SK-N-SH (cell line): ENCODE data around the gene PCK1. TPM values are rescaled to one million over a fixed set of nuclear protein-coding genes. Genes with fewer than 3 reads are reported as not detected.

Experiments
- CTCF ChIA-PET: fragments of 300-600, 350-600 bp; formaldehyde crosslinking; extraction: SDS; loops from one replicate; lab custom pipeline; 2021; lab: Yijun Ruan, JAX
- POLR2A ChIA-PET: fragments of 350-600 bp; sonication (Branson Sonifier 250); formaldehyde crosslinking; extraction: SDS; loops from one replicate; lab custom pipeline; 2020; ENCODE audit warnings: antibody characterized with exemption, inconsistent platforms; lab: Yijun Ruan, JAX
- DNase-seq: peaks from one replicate; pipeline ENCODE4 v3.0.0; 2012
- H2AFZ ChIP-seq: fragments of 200-600 bp; sonication (generic); 2 replicates; pipeline ENCODE4 v1.8.1; 2016; ENCODE audit warnings: antibody characterized with exemption, mild to moderate bottlenecking, low read depth
- H3F3A ChIP-seq: fragments of 200-600 bp; sonication (generic); replicated peaks from 2 replicates; pipeline ENCODE3; 2016; ENCODE audit warnings: antibody characterized with exemption, mild to moderate bottlenecking; ENCODE audit not compliant: insufficient read depth
- H3K27ac ChIP-seq, 2 experiments: fragments of 200-500 bp in 1 of 2; fragments of 200-600 bp in 1 of 2; sonication (Bioruptor generic) in 1 of 2; sonication (generic), shearing (Covaris generic) in 1 of 2; 2 replicates each; pipeline versions ENCODE4 v1.5.1 to v1.6.1; 2014 to 2016; ENCODE audit warnings: low read depth in 2 of 2, inconsistent platforms in 1 of 2, low read length in 1 of 2, mild to moderate bottlenecking in 1 of 2, mixed read lengths in 1 of 2
- H3K27me3 ChIP-seq: fragments of 200-600 bp; sonication (generic), shearing (Covaris generic); 2 replicates; pipeline ENCODE4 v1.6.1; 2016; ENCODE audit warnings: mixed run types; ENCODE audit not compliant: insufficient read depth
- H3K36me3 ChIP-seq, 2 experiments: fragments of 200-500 bp in 1 of 2; fragments of 200-600 bp in 1 of 2; sonication (Bioruptor generic) in 1 of 2; sonication (generic) in 1 of 2; replicated peaks in 1 of 2; 2 replicates each; pipeline versions ENCODE3 to v1.5.1; 2014 to 2016; ENCODE audit warnings: low read length in 1 of 2, mild to moderate bottlenecking in 1 of 2; ENCODE audit not compliant: insufficient read depth in 2 of 2, control insufficient read depth in 1 of 2
- H3K4me1 ChIP-seq, 2 experiments: fragments of 200-500 bp in 1 of 2; fragments of 200-600 bp in 1 of 2; sonication (Bioruptor generic) in 1 of 2; sonication (generic), shearing (Covaris generic) in 1 of 2; 2 replicates each; pipeline versions ENCODE4 v1.5.1 to v1.6.1; 2014 to 2016; ENCODE audit warnings: low read depth in 1 of 2, low read length in 1 of 2, mixed run types in 1 of 2; ENCODE audit not compliant: insufficient read depth in 2 of 2, control insufficient read depth in 1 of 2
- H3K4me2 ChIP-seq: fragments of 200-600 bp; sonication (generic), shearing (Covaris generic); 2 replicates; pipeline ENCODE4 v1.6.1; 2017; ENCODE audit warnings: mixed run types
- H3K4me3 ChIP-seq, 2 experiments: fragments of 200-500 bp in 1 of 2; fragments of 200-600 bp in 1 of 2; sonication (Bioruptor generic) in 1 of 2; sonication (generic), shearing (Covaris generic) in 1 of 2; 2 replicates each; pipeline versions ENCODE4 v1.5.1 to v1.8.1; 2014 to 2016; ENCODE audit warnings: low read depth in 2 of 2, inconsistent platforms in 1 of 2, low read length in 1 of 2, mild to moderate bottlenecking in 1 of 2, mixed read lengths in 1 of 2, moderate library complexity in 1 of 2
- H3K79me2 ChIP-seq: fragments of 200-600 bp; sonication (generic); 2 replicates; pipeline ENCODE4 v1.8.1; 2017; ENCODE audit warnings: mild to moderate bottlenecking; ENCODE audit not compliant: insufficient read depth
- H3K9ac ChIP-seq: fragments of 200-600 bp; sonication (generic); 2 replicates; pipeline ENCODE4 v1.6.1; 2017; ENCODE audit warnings: mixed run types
- H3K9me2 ChIP-seq: fragments of 200-600 bp; sonication (generic); 2 replicates; pipeline ENCODE4 v1.6.1; 2017; ENCODE audit warnings: mixed run types
- H3K9me3 ChIP-seq: fragments of 200-600 bp; sonication (generic); 2 replicates; pipeline ENCODE4 v1.6.1; 2017; ENCODE audit warnings: mixed run types, mild to moderate bottlenecking, moderate library complexity
- H4K20me1 ChIP-seq: fragments of 200-600 bp; sonication (generic); 2 replicates; pipeline ENCODE4 v1.6.1; 2017; ENCODE audit warnings: mild to moderate bottlenecking, mixed run types; ENCODE audit not compliant: insufficient read depth
- ELF1 ChIP-seq: IDR thresholded peaks from 2 replicates; pipeline ENCODE4 v1.4.0; 2012
- EP300 ChIP-seq, 2 experiments: IDR thresholded peaks; 2 replicates each; pipeline versions ENCODE4 v1.4.0 to v1.6.1; 2012; ENCODE audit warnings: borderline replicate concordance in 1 of 2, low read depth in 1 of 2, low read length in 1 of 2
- EZH2phosphoT487 ChIP-seq: fragments of 200-600 bp; sonication (generic); IDR thresholded peaks from 2 replicates; pipeline ENCODE4 v1.6.1; 2017; ENCODE audit warnings: low read depth, mixed run types, mild to moderate bottlenecking, antibody characterized with exemption, moderate library complexity, borderline replicate concordance
- FOSL2 ChIP-seq: IDR thresholded peaks from 2 replicates; pipeline ENCODE4 v1.4.0; 2012; ENCODE audit warnings: low read depth, mild to moderate bottlenecking, moderate library complexity, borderline replicate concordance
- FOXM1 ChIP-seq: IDR thresholded peaks from 2 replicates; pipeline ENCODE4 v1.4.0; 2012; ENCODE audit warnings: low read depth, mild to moderate bottlenecking
- JUND ChIP-seq: IDR thresholded peaks from 2 replicates; pipeline ENCODE4 v1.4.0; 2012
- MXI1 ChIP-seq: IDR thresholded peaks from 2 replicates; pipeline ENCODE4 v1.6.1; 2012; ENCODE audit warnings: mild to moderate bottlenecking, low read depth, low read length, improper control_type of control experiment
- NRF1 ChIP-seq: IDR thresholded peaks from 2 replicates; pipeline ENCODE4 v1.6.1; 2012; ENCODE audit warnings: low read depth, mild to moderate bottlenecking, low read length
- POLR2AphosphoS5 ChIP-seq: IDR thresholded peaks from 2 replicates; pipeline ENCODE4 v1.6.1; 2012; ENCODE audit warnings: low read depth, low read length
- RAD21 ChIP-seq: IDR thresholded peaks from 2 replicates; pipeline ENCODE4 v1.6.1; 2012; ENCODE audit warnings: mild to moderate bottlenecking, low read length
- RCOR1 ChIP-seq: fragments of 150-350 bp; IDR thresholded peaks from 2 replicates; pipeline ENCODE4 v1.6.1; 2017; ENCODE audit warnings: antibody characterized with exemption, low read length
- RFX5 ChIP-seq: IDR thresholded peaks from 2 replicates; pipeline ENCODE4 v1.6.1; 2012; ENCODE audit warnings: mild to moderate bottlenecking, improper control_type of control experiment, low read length
- RXRA ChIP-seq: IDR thresholded peaks from 2 replicates; pipeline ENCODE4 v1.4.0; 2012; ENCODE audit warnings: low read depth, mild to moderate bottlenecking, borderline replicate concordance
- SIN3A ChIP-seq: IDR thresholded peaks from 2 replicates; pipeline ENCODE4 v1.6.1; 2012; ENCODE audit warnings: low read depth, mild to moderate bottlenecking, low read length, moderate library complexity, borderline replicate concordance
- TAF1 ChIP-seq: IDR thresholded peaks from 2 replicates; pipeline ENCODE4 v1.6.1; 2012; ENCODE audit warnings: low read depth, mild to moderate bottlenecking, low read length, moderate library complexity, borderline replicate concordance
- TEAD4 ChIP-seq: IDR thresholded peaks from 2 replicates; pipeline ENCODE4 v1.4.0; 2012; ENCODE audit warnings: mild to moderate bottlenecking, borderline replicate concordance; ENCODE audit not compliant: insufficient read depth
- WGBS: methylation state at CpG from one replicate; pipeline ENCODE4 v1.1.6; 2017; ENCODE audit warnings: low lambda C conversion rate; 5-methylcytosine and 5-hydroxymethylcytosine counted together
- polyA plus RNA-seq, 3 experiments: library from polyadenylated mRNA; depleted of rRNA; stranded (reverse); fragments of >200 nt; gene quantifications; 2 replicates each; pipeline ENCODE4 v1.2.3, GENCODE V29; 2012
- TF ChIP-seq, protein P1 (sequence below): IDR thresholded peaks from 2 replicates; pipeline ENCODE4; 2012
- TF ChIP-seq, protein P2 (sequence below): fragments of 200-600 bp; sonication (generic); IDR thresholded peaks from 2 replicates; pipeline ENCODE4 v1.6.1; 2017; ENCODE audit warnings: antibody characterized with exemption, mild to moderate bottlenecking, moderate library complexity
- TF ChIP-seq, protein P3 (sequence below): IDR thresholded peaks from 2 replicates; pipeline ENCODE4 v1.4.0; 2012; ENCODE audit warnings: low read depth, borderline replicate concordance
- TF ChIP-seq, protein P4 (sequence below): fragments of 150-350 bp; IDR thresholded peaks from 2 replicates; pipeline ENCODE4 v1.6.1; 2016; ENCODE audit warnings: mild to moderate bottlenecking, low read depth, low read length
- TF ChIP-seq, protein P5 (sequence below): IDR thresholded peaks from 2 replicates; pipeline ENCODE4 v1.6.1; 2012; ENCODE audit warnings: mild to moderate bottlenecking, low read depth, low read length, moderate library complexity

PCK1 gene
- polyA plus RNA-seq, 1 of the 3 experiments (the other 2 are of a cell fraction): not detected

DNA sequence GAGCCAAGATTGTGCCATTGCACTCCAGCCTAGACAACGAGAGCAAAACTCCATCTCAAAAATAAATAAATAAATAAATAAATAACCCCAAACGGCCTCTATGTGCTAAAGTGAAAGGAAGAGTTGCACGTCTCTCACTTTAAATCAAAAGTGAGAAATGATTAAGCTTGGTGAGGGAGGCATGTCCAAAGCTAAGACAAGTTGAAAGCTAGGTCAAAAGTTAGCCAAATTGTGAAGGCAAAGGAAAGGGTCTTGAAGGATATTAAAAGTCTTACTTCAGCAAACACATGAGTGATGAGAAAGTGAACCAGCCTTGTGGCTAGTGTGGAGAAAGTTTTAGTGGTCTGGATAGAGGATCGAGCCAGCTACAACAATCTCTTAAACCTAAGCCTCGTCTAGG is 45.0 kb downstream of the PCK1 start (continued):
- TF ChIP-seq EP300 (IDR thresholded peaks at IDR 0.05; ENCODE audit: borderline replicate concordance in 1 of 2, low read depth in 1 of 2, low read length in 1 of 2) (no peak), SIN3A (no peak), ELF1 (no peak), RCOR1 (no peak)

DNA sequence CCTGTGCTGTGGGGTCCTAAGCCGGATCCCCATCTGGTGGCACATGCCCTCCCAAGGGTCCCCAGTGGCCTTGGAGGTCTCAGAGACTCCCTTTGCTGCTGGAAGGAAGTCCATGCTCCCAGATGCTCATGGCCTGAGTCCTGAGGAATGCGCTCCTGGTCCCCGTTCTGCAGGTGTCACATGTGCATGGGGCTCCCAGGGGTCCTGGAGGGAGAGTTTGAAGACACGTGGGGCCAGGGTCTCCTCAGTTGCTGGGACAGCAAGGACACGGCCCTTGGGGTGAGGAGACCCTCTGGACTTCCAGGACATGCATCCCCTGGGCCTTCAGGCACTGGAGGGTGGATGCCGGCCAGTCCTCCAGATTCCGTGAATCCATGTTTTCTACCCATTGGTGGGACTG is 47.6 kb downstream of the PCK1 start:
- TF ChIP-seq MXI1: no peak
- TF ChIP-seq RAD21: no peak
- TF ChIP-seq RXRA: no peak
- TF ChIP-seq, protein P1, sequence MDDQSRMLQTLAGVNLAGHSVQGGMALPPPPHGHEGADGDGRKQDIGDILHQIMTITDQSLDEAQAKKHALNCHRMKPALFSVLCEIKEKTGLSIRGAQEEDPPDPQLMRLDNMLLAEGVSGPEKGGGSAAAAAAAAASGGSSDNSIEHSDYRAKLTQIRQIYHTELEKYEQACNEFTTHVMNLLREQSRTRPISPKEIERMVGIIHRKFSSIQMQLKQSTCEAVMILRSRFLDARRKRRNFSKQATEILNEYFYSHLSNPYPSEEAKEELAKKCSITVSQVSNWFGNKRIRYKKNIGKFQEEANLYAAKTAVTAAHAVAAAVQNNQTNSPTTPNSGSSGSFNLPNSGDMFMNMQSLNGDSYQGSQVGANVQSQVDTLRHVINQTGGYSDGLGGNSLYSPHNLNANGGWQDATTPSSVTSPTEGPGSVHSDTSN: no peak
- TF ChIP-seq RCOR1: no peak
- TF ChIP-seq POLR2AphosphoS5: no peak
- TF ChIP-seq, protein P2, sequence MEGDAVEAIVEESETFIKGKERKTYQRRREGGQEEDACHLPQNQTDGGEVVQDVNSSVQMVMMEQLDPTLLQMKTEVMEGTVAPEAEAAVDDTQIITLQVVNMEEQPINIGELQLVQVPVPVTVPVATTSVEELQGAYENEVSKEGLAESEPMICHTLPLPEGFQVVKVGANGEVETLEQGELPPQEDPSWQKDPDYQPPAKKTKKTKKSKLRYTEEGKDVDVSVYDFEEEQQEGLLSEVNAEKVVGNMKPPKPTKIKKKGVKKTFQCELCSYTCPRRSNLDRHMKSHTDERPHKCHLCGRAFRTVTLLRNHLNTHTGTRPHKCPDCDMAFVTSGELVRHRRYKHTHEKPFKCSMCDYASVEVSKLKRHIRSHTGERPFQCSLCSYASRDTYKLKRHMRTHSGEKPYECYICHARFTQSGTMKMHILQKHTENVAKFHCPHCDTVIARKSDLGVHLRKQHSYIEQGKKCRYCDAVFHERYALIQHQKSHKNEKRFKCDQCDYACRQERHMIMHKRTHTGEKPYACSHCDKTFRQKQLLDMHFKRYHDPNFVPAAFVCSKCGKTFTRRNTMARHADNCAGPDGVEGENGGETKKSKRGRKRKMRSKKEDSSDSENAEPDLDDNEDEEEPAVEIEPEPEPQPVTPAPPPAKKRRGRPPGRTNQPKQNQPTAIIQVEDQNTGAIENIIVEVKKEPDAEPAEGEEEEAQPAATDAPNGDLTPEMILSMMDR: no peak
- no peak for TF ChIP-seq FOXM1
- TF ChIP-seq SIN3A: no peak
- TF ChIP-seq, protein P3, sequence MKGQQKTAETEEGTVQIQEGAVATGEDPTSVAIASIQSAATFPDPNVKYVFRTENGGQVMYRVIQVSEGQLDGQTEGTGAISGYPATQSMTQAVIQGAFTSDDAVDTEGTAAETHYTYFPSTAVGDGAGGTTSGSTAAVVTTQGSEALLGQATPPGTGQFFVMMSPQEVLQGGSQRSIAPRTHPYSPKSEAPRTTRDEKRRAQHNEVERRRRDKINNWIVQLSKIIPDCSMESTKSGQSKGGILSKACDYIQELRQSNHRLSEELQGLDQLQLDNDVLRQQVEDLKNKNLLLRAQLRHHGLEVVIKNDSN: no peak
- TF ChIP-seq, protein P4, sequence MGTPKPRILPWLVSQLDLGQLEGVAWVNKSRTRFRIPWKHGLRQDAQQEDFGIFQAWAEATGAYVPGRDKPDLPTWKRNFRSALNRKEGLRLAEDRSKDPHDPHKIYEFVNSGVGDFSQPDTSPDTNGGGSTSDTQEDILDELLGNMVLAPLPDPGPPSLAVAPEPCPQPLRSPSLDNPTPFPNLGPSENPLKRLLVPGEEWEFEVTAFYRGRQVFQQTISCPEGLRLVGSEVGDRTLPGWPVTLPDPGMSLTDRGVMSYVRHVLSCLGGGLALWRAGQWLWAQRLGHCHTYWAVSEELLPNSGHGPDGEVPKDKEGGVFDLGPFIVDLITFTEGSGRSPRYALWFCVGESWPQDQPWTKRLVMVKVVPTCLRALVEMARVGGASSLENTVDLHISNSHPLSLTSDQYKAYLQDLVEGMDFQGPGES: no peak
- no peak for TF ChIP-seq TEAD4
- no peak for TF ChIP-seq TAF1
- no peak for TF ChIP-seq EZH2phosphoT487
- TF ChIP-seq, protein P5, sequence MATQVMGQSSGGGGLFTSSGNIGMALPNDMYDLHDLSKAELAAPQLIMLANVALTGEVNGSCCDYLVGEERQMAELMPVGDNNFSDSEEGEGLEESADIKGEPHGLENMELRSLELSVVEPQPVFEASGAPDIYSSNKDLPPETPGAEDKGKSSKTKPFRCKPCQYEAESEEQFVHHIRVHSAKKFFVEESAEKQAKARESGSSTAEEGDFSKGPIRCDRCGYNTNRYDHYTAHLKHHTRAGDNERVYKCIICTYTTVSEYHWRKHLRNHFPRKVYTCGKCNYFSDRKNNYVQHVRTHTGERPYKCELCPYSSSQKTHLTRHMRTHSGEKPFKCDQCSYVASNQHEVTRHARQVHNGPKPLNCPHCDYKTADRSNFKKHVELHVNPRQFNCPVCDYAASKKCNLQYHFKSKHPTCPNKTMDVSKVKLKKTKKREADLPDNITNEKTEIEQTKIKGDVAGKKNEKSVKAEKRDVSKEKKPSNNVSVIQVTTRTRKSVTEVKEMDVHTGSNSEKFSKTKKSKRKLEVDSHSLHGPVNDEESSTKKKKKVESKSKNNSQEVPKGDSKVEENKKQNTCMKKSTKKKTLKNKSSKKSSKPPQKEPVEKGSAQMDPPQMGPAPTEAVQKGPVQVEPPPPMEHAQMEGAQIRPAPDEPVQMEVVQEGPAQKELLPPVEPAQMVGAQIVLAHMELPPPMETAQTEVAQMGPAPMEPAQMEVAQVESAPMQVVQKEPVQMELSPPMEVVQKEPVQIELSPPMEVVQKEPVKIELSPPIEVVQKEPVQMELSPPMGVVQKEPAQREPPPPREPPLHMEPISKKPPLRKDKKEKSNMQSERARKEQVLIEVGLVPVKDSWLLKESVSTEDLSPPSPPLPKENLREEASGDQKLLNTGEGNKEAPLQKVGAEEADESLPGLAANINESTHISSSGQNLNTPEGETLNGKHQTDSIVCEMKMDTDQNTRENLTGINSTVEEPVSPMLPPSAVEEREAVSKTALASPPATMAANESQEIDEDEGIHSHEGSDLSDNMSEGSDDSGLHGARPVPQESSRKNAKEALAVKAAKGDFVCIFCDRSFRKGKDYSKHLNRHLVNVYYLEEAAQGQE: no peak
- TF ChIP-seq RFX5: no peak
- no peak for TF ChIP-seq JUND
- no peak for TF ChIP-seq FOSL2
- no peak for TF ChIP-seq NRF1
- TF ChIP-seq, all 33 proteins: peak for 0

More for the DNA sequence above, 47.6 kb downstream of the PCK1 start:
- ChIA-PET CTCF (interaction anchor here (1.1 to 4.3 kb wide), 3 partner anchors 11 to 14 kb away, joined by 3 to 19 read pairs (median 3); partner anchors contain the start of gene ZBP1), POLR2A (no interaction called here)
- H3K9me3 ChIP-seq: no peaks in the 10 kb centered on the region
- H3K9ac ChIP-seq: no peak overlapping the region
- WGBS: 73% methylated on average over 3 of the region's 7 CpGs
- no peaks in the 10 kb centered on the region for H3K36me3 ChIP-seq
- no peaks in the 10 kb centered on the region for H3K4me1 ChIP-seq
- H4K20me1 ChIP-seq: no peaks in the 10 kb centered on the region
- H3K4me2 ChIP-seq: no peak overlapping the region
- no peak overlapping the region for H3K27ac ChIP-seq
- no peaks in the 10 kb centered on the region for H3K27me3 ChIP-seq
- no peaks in the 10 kb centered on the region for H3K79me2 ChIP-seq
- H3K9me2 ChIP-seq: no peaks in the 10 kb centered on the region
- H2AFZ ChIP-seq: no peak overlapping the region
- no peak overlapping the region for H3K4me3 ChIP-seq
- no peak for DNase-seq
- H3F3A ChIP-seq: no peaks in the 10 kb centered on the region
